HFFc6 (cell line): Measurements from ENCODE around the gene PPP4R1. TPM values are rescaled to one million over a fixed set of nuclear protein-coding genes. Genes with fewer than 3 reads are reported as not detected.

ENCODE experiments used
- DNase-seq: peaks from one replicate; pipeline ENCODE4 v3.0.0-alpha.2; 2018
- H3K27ac Mint-ChIP-seq: 2 replicates; pipeline ENCODE4 v1.8.0; 2020; ENCODE audit warnings: mild to moderate bottlenecking, mixed read lengths
- H3K27me3 Mint-ChIP-seq: 2 replicates; pipeline ENCODE4 v1.8.0; 2021; ENCODE audit warnings: mild to moderate bottlenecking, moderate library complexity, mixed read lengths; ENCODE audit not compliant: insufficient read depth
- H3K36me3 Mint-ChIP-seq: 2 replicates; pipeline ENCODE4 v1.8.0; 2021; ENCODE audit warnings: low read depth, mixed read lengths
- H3K4me1 Mint-ChIP-seq: 2 replicates; pipeline ENCODE4 v1.8.0; 2020; ENCODE audit warnings: low read depth, mixed read lengths
- H3K4me3 Mint-ChIP-seq: 2 replicates; pipeline ENCODE4 v1.8.0; 2020; ENCODE audit warnings: mild to moderate bottlenecking, moderate library complexity, mixed read lengths
- H3K9me3 Mint-ChIP-seq: 2 replicates; pipeline ENCODE4 v1.8.0; 2020; ENCODE audit warnings: mild to moderate bottlenecking, mixed read lengths
- total RNA-seq, 6 experiments: library from RNA; stranded (reverse); fragmentation: NEBNext Ultra II Directional; extraction: Animal tissue kit (Norgen Biotek cat#: 25700); gene quantifications; 2 replicates in 1 of 6; 3 replicates in 5 of 6; pipeline ENCODE4 v1.2.3, GENCODE V29; 2021
- TF ChIP-seq, protein P1 (sequence below): fragments of 200-600 bp; sonication (generic); IDR thresholded peaks from 2 replicates; pipeline ENCODE4 v1.5.0; 2021; ENCODE audit warnings: antibody characterized with exemption, mild to moderate bottlenecking

Gene PPP4R1
- total RNA-seq, 6 experiments from 2014 or later = 83.0 to 107 (median 103) TPM

DNA sequence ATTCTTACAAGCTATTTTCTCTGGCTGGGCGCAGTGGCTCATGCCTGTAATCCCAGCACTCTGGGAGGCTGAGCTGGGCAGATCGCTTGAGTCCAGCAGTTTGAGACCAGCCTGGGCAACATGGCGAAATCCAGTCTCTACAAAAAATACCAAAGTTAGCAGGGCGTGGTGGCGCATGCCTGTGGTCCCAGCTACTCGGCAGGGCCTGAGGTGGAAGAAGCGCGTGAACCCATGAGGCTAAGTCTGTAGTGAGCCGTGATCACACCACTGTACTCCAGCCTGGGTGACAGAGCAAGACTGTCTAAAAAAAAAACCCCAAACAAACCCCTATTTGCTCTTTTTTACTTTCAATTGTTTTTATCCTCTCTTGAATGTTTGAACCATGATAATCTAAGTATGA is 37.0 kb downstream of the PPP4R1 start:
- Mint-ChIP-seq H3K27me3 (no peaks in the 10 kb centered on the region), H3K27ac (no peak overlapping the region)

DNA sequence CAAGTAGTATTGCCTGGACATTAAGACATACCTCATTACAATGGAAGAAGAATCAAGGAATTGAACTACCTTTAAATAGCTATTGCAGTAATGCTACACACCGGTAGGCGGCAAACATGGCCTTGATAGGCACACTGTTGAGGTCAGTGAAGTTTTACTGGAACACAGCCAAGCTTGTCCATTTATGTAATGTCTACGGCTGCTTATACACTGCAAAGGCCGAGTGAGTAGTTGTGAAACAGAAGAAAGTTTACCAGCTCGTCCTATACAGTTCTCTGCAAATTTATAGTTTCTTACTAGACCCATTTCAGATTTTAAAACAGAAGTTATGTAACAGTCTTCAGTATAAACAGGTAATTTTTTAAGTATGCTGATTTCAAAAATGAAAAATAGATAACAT is 38.8 kb downstream of the PPP4R1 start:
- Mint-ChIP-seq H3K27ac (no peak overlapping the region; the same call in 1 of the 2 replicates), H3K9me3 (no peaks in the 10 kb centered on the region), H3K36me3 (peaks cover 13% of the 10 kb centered on the region), H3K4me1 (peaks cover 26% of the 10 kb centered on the region), H3K4me3 (no peak overlapping the region), H3K27me3 (no peaks in the 10 kb centered on the region)
- DNase-seq = peak; percentile 86
- TF ChIP-seq, protein P1, sequence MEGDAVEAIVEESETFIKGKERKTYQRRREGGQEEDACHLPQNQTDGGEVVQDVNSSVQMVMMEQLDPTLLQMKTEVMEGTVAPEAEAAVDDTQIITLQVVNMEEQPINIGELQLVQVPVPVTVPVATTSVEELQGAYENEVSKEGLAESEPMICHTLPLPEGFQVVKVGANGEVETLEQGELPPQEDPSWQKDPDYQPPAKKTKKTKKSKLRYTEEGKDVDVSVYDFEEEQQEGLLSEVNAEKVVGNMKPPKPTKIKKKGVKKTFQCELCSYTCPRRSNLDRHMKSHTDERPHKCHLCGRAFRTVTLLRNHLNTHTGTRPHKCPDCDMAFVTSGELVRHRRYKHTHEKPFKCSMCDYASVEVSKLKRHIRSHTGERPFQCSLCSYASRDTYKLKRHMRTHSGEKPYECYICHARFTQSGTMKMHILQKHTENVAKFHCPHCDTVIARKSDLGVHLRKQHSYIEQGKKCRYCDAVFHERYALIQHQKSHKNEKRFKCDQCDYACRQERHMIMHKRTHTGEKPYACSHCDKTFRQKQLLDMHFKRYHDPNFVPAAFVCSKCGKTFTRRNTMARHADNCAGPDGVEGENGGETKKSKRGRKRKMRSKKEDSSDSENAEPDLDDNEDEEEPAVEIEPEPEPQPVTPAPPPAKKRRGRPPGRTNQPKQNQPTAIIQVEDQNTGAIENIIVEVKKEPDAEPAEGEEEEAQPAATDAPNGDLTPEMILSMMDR = peak; percentile 94

More for the DNA sequence above, 37.0 kb downstream of the PPP4R1 start:
- no peaks in the 10 kb centered on the region for H3K9me3 Mint-ChIP-seq
- H3K36me3 Mint-ChIP-seq = peaks cover 22% of the 10 kb centered on the region
- TF ChIP-seq, protein P1 = no peak
- DNase-seq = no peak
- H3K4me3 Mint-ChIP-seq = no peak overlapping the region
- peaks cover 26% of the 10 kb centered on the region for H3K4me1 Mint-ChIP-seq

DNA sequence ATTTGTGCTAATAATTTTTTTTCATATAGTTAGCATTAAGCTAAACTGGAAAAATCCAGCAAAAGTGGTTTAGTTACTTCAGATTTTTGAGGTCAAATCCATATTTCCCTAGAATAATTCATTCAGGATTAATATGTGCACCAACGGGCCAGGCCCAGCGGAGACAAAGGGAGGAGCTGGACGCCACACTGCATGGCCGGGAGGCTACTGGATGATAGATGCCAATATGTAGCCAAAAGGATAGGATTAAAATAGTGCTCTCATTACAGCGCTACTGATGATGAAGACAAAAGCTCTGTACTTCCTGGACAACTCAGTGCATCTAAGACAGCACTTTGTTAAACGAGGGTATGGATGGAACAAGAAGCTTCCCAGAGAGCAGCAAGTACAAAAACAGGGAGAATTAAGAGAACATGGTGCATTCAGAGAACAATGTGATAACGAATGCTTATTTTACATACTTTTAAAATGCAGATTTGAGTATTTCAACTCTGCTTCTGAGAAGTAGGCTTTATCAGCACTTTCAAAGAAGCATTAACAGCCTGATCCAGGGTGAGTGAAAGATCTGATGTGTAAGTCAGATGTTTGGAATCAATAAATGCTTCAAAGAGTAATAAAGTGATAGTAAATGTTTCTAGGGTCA is 39.8 kb downstream of the PPP4R1 start:
- Mint-ChIP-seq H3K9me3 (no peaks in the 10 kb centered on the region), H3K4me1 (peaks cover 26% of the 10 kb centered on the region), H3K27me3 (no peaks in the 10 kb centered on the region), H3K27ac (no peak overlapping the region), H3K36me3 (peaks cover 19% of the 10 kb centered on the region), H3K4me3 (no peak overlapping the region)
- TF ChIP-seq, protein P1 = no peak
- no peak for DNase-seq

- peaks cover 11% of the 10 kb centered on the region for H3K4me1 Mint-ChIP-seq
- H3K27me3 Mint-ChIP-seq = no peaks in the 10 kb centered on the region
- no peak overlapping the region for H3K4me3 Mint-ChIP-seq
- peak overlapping the region; percentile 12; the same call in 1 of the 2 replicates for H3K27ac Mint-ChIP-seq
- TF ChIP-seq, protein P1 = no peak
- no peak for DNase-seq
- H3K9me3 Mint-ChIP-seq = no peaks in the 10 kb centered on the region
- peaks cover 26% of the 10 kb centered on the region for H3K36me3 Mint-ChIP-seq
These were observed 42.8 kb downstream of the PPP4R1 start for GRCh38 chr18:9571546-9571945.

DNA sequence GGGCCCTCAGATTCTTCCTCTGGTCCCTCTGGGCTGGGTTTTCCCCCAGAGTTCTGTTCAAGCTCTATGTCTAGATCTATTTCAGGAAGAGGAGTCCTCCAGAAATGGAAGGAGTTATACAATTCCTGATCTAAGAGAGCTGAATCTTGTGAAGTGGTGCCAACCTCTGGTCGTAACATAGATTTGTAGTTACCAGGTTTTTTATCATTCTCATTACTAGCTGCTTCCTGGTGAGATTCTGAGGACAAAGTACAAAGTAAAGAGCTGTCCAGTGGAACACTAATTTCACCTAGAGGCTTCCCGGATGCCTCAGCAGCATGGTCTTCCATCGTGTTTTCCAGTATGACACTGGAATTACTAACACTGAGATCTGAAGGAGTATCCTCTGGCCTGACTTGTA is 44.1 kb downstream of the PPP4R1 start:
- no peak for DNase-seq
- no peaks in the 10 kb centered on the region for H3K27me3 Mint-ChIP-seq
- no peak overlapping the region for H3K27ac Mint-ChIP-seq
- peaks cover 26% of the 10 kb centered on the region for H3K36me3 Mint-ChIP-seq
- H3K9me3 Mint-ChIP-seq = no peaks in the 10 kb centered on the region
- H3K4me1 Mint-ChIP-seq = 0 out of 2 replicates have a peak, but pooled peaks cover 2% of the 10 kb centered on the region
- H3K4me3 Mint-ChIP-seq = no peak overlapping the region
- TF ChIP-seq, protein P1 = no peak
